OCI-LY3 (cell line): Measurements from ENCODE around the gene CCDC92.

Experiments
- EZH2phosphoT487 ChIP-seq: fragments of 200-600 bp; shearing (Covaris generic); IDR thresholded peaks from 2 replicates; pipeline ENCODE4 v1.6.1; 2018; ENCODE audit warnings: antibody characterized with exemption, mixed run types, low read depth
- TF ChIP-seq, protein P1 (sequence below): fragments of 200-600, 300-600 bp; sonication (generic); IDR thresholded peaks from 2 replicates; pipeline ENCODE4 v1.5.1; 2014; ENCODE audit warnings: antibody characterized with exemption, low read length, low read depth

DNA sequence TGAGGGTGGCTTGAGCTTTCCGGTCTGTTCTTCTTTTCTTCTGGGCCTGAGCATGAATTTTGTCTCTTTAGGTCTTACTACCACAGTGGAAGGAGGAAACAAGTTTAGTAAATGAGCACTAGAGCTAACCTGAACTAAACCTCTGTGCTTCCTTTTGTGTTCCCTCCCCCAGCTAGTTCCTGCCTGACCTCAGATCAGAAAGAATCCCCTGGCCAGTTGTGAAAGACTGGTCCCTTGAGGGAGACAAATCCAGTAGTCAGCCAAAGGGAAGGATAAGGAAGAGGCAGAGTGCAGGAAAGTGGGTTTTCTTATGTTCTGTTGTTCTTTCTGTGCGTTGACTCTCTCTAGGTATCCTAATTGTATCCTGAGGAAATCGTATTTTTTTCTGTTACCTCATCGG is 17.9 kb upstream of the CCDC92 start:
- TF ChIP-seq, protein P1, sequence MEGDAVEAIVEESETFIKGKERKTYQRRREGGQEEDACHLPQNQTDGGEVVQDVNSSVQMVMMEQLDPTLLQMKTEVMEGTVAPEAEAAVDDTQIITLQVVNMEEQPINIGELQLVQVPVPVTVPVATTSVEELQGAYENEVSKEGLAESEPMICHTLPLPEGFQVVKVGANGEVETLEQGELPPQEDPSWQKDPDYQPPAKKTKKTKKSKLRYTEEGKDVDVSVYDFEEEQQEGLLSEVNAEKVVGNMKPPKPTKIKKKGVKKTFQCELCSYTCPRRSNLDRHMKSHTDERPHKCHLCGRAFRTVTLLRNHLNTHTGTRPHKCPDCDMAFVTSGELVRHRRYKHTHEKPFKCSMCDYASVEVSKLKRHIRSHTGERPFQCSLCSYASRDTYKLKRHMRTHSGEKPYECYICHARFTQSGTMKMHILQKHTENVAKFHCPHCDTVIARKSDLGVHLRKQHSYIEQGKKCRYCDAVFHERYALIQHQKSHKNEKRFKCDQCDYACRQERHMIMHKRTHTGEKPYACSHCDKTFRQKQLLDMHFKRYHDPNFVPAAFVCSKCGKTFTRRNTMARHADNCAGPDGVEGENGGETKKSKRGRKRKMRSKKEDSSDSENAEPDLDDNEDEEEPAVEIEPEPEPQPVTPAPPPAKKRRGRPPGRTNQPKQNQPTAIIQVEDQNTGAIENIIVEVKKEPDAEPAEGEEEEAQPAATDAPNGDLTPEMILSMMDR = no peak
- TF ChIP-seq EZH2phosphoT487 = no peak
